SU-DHL-6 (cell line): ENCODE measurements around the gene NLRP13.

Experiments
- EZH2phosphoT487 ChIP-seq: fragments of 200-600 bp; sonication (generic), shearing (Covaris generic); conservative IDR thresholded peaks from 2 replicates; pipeline ENCODE4 v1.6.1; 2018; ENCODE audit warnings: mild to moderate bottlenecking, antibody characterized with exemption, low read length, moderate library complexity, mixed read lengths
- TF ChIP-seq, protein P1 (sequence below): fragments of 200-600 bp; sonication (generic); IDR thresholded peaks from one replicate; pipeline ENCODE4 v1.5.1; 2017; ENCODE audit warnings: antibody characterized with exemption, mild to moderate bottlenecking, low read length, moderate library complexity; ENCODE audit not compliant: insufficient read depth, poor library complexity, severe bottlenecking

DNA sequence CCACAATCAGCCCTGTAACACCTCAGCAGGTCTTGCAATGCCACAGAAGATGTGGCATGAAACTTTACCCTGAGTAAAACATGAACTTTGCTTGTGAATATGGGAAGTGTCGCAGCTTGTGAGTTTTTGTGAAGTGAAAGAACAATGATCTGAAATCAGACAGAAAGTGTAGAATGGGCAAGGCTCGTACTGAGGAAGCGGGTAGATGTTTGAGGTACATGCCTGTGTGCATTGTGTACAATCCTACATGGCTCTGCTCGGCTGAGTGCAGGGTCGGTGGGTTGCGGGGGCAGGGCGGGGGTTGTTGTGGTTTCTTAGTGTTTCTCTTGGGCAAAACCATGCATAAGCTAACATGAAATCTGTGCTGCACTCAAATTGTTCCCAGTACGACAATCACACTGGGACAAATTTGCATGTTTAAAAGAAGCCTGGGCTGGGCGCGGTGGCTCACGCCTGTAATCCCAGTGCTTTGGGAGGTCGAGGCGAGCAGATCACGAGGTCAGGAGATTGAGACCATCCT, 1.1 kb downstream of the NLRP13 start:
- TF ChIP-seq, protein P1, sequence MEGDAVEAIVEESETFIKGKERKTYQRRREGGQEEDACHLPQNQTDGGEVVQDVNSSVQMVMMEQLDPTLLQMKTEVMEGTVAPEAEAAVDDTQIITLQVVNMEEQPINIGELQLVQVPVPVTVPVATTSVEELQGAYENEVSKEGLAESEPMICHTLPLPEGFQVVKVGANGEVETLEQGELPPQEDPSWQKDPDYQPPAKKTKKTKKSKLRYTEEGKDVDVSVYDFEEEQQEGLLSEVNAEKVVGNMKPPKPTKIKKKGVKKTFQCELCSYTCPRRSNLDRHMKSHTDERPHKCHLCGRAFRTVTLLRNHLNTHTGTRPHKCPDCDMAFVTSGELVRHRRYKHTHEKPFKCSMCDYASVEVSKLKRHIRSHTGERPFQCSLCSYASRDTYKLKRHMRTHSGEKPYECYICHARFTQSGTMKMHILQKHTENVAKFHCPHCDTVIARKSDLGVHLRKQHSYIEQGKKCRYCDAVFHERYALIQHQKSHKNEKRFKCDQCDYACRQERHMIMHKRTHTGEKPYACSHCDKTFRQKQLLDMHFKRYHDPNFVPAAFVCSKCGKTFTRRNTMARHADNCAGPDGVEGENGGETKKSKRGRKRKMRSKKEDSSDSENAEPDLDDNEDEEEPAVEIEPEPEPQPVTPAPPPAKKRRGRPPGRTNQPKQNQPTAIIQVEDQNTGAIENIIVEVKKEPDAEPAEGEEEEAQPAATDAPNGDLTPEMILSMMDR: no peak
- TF ChIP-seq EZH2phosphoT487: no peak
